ENCODE results near the gene SLC39A5. TPM values are rescaled to one million over a fixed set of nuclear protein-coding genes. Genes with fewer than 3 reads are reported as not detected.

Gene SLC39A5
- total RNA-seq, 1 experiment from 2014 or later, result not detected

DNA sequence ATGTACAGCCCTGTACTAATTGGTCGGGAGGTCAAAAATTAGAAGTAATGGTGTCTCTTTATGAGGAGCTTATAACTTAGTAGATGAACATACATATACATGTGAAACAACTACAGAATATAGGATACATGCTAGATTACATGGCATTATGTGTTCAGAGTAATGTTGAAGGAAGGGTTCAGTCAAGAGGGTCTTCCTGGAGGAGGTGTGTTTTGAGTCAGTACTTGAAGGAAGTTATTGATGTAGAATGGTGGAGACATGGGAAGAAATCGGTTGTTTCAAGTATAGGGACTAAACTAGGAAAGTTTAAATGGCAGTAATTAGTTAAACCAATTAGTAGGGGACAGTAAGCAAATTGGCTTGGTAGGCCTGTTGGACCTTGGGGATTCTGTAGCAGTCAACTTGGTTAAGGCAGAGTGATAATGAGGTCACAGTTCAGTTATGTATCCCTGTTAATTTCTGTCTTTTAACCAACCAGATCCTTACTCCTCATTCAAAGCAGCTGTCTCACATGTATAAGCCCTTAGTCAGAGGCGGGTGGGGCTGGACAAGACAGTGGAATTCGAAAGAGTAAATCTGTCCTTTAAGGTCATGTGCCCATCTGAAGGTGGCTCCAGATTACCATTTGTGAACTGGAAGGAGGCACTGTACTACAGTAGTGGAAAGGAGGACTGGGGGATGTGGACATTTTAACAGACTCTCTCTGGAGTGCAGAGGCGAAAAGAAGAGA lies 31.8 kb downstream of the SLC39A5 start:
- Histone ChIP-seq H3K79me2 (ENCODE audit: insufficient read depth, low read length) (no peaks in the 10 kb centered on the region), H4K5ac (ENCODE audit: insufficient read length, low read depth, low read length) (no peak overlapping the region), H3K9ac (ENCODE audit: extremely low read depth, insufficient read length, low read length) (no peak overlapping the region), H2AFZ (ENCODE audit: low read length) (no peak overlapping the region), H3K79me1 (ENCODE audit: insufficient read depth, low read depth, low read length, poor library complexity, severe bottlenecking) (no peaks in the 10 kb centered on the region), H2BK15ac (ENCODE audit: low read depth, low read length) (no peak overlapping the region), H4K8ac (replicated peaks; ENCODE audit: insufficient read length, low read depth, low read length) (no peak overlapping the region), H3K4ac (ENCODE audit: low read depth, low read length) (no peak overlapping the region), H2BK5ac (ENCODE audit: insufficient read length, low read length) (no peak overlapping the region), H3K18ac (ENCODE audit: insufficient read length, low read depth, low read length) (no peak overlapping the region), H3K27me3 (ENCODE audit: insufficient read depth, low read length) (no peaks in the 10 kb centered on the region), H3K14ac (ENCODE audit: insufficient read depth, low read length) (no peak overlapping the region), H4K91ac (ENCODE audit: insufficient read length, low read depth, low read length) (no peak overlapping the region), H2BK120ac (ENCODE audit: low read depth, low read length, poor library complexity, severe bottlenecking) (no peak overlapping the region), H3K9me3 (ENCODE audit: control insufficient read depth, low read depth, low read length) (no peaks in the 10 kb centered on the region), H2BK12ac (ENCODE audit: insufficient read length, low read depth, low read length) (no peak overlapping the region), H3K4me2 (ENCODE audit: insufficient read depth, insufficient read length, low read length) (no peak overlapping the region), H3T11ph (ENCODE audit: low read length) (no peak overlapping the region), H3K27ac (ENCODE audit: insufficient read length, low read depth, low read length) (no peak overlapping the region), H3K23ac (ENCODE audit: insufficient read length, low read depth, low read length) (no peak overlapping the region), H3K23me2 (ENCODE audit: insufficient read length, low read depth, low read length, poor library complexity, severe bottlenecking) (peaks cover under 1% of the 10 kb centered on the region), H3K56ac (ENCODE audit: insufficient read length, low read depth, low read length) (no peak overlapping the region), H4K20me1 (ENCODE audit: control insufficient read depth, insufficient read depth, insufficient read length) (no peaks in the 10 kb centered on the region), H2AK5ac (ENCODE audit: insufficient read length, low read length) (no peak overlapping the region), H2BK20ac (ENCODE audit: low read depth, low read length, poor library complexity, severe bottlenecking) (no peak overlapping the region), H3K4me1 (ENCODE audit: insufficient read depth, low read length) (no peaks in the 10 kb centered on the region)
- Mint-ChIP-seq H3K27me3 (ENCODE audit: low read depth) (peaks cover 2% of the 10 kb centered on the region; the same call in 1 of the 2 replicates), H3K4me1 (peaks cover 17 to 20% of the 10 kb centered on the region in 2 experiments), H3K27ac (no peak overlapping the region), H3K9me3 (no peaks in the 10 kb centered on the region; a peak in 1 of 5 replicates), H3K36me3 (ENCODE audit: insufficient read depth in 1 of 3, low read depth in 3 of 3) (0 out of 7 replicates have a peak, but pooled peaks cover 0 to 2% (median under 1%) of the 10 kb centered on the region in 3 experiments), H3K4me3 (no peak overlapping the region)
- no peak for DNase-seq
- TF ChIP-seq, protein P1, sequence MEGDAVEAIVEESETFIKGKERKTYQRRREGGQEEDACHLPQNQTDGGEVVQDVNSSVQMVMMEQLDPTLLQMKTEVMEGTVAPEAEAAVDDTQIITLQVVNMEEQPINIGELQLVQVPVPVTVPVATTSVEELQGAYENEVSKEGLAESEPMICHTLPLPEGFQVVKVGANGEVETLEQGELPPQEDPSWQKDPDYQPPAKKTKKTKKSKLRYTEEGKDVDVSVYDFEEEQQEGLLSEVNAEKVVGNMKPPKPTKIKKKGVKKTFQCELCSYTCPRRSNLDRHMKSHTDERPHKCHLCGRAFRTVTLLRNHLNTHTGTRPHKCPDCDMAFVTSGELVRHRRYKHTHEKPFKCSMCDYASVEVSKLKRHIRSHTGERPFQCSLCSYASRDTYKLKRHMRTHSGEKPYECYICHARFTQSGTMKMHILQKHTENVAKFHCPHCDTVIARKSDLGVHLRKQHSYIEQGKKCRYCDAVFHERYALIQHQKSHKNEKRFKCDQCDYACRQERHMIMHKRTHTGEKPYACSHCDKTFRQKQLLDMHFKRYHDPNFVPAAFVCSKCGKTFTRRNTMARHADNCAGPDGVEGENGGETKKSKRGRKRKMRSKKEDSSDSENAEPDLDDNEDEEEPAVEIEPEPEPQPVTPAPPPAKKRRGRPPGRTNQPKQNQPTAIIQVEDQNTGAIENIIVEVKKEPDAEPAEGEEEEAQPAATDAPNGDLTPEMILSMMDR (conservative IDR thresholded peaks at IDR 0.05), result no peak
- no CpG with 5 or more reads among the region's 5 CpGs for WGBS (ENCODE audit: extremely low coverage, insufficient read length, low lambda C conversion rate)

All from H9 (cell line).